Activated T-cell treated with anti-CD3 and anti-CD28 coated beads for 4 hours (primary cell): ENCODE measurements around the gene MIA3.
A peak's percentile ranks its signal among the peaks of the same experiment; 100 is the strongest.
"Not testable (repeated sequence)": the region's sequence is repeated elsewhere in the genome, so short reads cannot be mapped to it uniquely, and the experiment has no call there.

Experiments used
- DNase-seq: peaks from one replicate; pipeline ENCODE4 v3.0.0-alpha.2; 2020

The MIA3 gene

DNA sequence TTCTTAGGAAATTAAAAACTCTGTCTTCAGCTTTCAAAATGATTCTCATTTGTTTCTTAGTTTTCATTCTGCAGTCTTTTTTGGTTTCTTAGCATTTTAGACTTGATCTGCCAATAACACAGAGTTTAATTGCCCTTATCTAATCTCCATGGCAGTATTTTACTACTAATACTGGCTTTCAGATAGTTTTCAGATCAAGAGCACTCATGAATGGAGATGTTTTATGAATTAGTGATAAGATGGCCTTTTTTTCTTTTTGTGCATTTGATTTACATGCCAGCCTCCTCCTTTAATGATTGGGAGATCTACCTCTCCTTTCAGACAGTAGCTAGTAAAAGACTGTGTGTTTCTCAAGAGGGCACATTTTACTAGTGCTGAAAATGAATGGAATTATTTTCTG is 5.6 kb downstream of the MIA3 start:
- no peak for DNase-seq

GRCh38 chr1:222624214-222624613 is 6.3 kb downstream of the MIA3 start:
- no peak for DNase-seq

GRCh38 chr1:222627232-222627631 is 9.3 kb downstream of the MIA3 start:
- DNase-seq, result no peak

- no peak for DNase-seq
Observed at GRCh38 chr1:222629921-222630535, 12.1 kb downstream of the MIA3 start.

DNA sequence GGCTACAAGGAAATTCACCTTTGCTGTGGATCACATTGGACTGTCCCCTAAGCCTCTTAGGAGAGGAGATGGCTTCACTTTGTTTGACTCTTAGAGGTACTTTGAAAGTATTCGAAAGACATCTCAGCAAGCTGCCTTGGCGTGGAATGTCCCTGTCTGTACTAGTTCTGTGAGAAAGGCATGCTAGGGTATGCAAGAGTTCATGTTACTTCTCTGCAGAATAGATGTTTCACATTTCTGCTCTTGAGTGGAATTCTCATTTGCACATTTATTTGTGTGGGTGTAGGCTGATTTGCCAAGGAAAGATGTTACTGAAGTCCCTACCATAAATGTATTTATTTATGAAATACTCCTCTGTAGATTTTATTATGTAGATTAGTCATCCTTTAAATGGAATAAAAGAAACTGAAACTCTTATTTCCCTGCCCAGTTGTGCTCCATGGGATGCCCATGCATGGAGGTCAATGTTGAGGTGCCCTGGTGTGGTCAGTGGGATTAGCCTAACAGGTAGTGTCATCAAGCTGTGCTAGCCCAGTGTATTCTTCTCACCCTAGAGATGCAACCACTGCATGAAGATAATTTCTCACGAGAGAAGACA is 13.8 kb downstream of the MIA3 start:
- DNase-seq, result no peak

- DNase-seq, result no peak
Observed at GRCh38 chr1:222632749-222633148, 14.9 kb downstream of the MIA3 start.

DNA sequence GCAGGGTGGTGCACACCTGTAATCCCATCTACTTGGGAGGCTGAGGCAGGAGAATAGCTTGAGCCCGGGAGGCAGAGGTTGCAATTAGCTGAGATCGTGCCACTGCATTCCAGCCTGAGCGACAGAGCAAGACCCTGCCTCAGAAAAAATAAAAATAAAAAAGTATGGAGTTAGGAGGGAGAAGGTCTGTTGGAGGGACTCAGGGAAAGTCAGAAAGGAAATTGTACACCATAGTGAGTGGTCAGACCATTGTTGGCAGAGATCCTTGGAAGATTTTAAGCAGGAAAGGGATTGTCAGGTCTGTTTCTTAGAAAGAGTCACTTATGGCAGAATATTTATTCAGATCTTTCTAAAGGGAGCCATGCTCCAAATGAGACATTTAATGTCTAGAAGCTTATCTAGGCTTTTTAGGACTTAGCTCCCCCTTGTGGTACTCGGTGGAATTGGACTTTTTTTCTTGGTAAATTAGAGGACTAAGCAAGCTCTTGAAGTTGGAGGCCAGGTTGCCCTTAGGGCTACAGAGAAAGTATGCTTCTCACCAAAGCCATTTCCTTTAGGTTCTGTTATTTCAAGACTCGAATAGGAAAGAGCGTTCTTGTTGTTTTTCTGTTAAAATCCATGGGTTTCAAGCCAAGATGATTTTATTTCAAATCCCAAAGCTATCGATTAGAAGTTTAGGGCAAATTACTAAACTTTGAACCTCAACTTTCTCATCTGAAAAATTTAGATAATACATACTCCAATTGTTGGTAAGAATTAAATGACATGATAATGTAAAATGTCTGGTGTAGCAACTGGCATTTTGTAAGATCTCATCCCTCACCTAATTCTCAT is 16.5 kb downstream of the MIA3 start:
- peak; percentile 72 for DNase-seq

GRCh38 chr1:222641269-222641948 is 23.5 kb downstream of the MIA3 start:
- DNase-seq, result no peak

- DNase-seq, result no peak
Observed at GRCh38 chr1:222642468-222642867, 24.6 kb downstream of the MIA3 start.

GRCh38 chr1:222643606-222643937 is 25.7 kb downstream of the MIA3 start:
- no peak for DNase-seq

DNA sequence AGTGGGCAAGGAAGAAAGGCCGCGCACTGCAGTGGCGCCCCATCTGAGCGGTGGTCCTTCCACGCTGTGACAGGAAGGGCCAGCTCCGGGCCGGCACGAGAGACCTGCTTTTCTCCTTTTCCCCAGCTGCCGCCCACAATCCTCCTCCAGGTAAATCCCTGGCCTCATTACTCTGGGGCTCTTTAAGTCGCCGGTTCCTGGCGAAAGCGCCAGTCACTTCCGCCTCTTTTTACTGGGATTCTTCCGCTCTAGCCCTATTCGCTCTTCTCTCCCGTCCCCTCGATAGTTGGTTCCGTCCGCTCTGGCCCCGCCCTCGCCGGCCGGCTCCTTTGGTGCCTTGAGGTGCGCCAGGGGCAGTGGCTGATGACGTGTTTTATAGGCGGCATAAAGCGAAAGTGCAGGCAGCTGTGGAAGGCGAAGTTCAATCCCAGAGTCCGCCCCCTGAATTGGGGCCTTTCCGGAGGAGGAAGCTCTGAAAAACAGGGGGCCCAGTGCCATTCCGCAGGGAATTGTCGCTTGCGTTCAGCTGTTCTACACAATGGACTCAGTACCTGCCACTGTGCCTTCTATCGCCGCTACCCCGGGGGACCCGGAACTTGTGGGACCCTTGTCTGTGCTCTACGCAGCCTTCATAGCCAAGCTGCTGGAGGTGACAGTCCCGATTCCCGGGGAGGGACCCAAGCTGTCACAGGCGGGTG is 26.2 kb downstream of the MIA3 start:
- DNase-seq, result peak; percentile 97

DNA sequence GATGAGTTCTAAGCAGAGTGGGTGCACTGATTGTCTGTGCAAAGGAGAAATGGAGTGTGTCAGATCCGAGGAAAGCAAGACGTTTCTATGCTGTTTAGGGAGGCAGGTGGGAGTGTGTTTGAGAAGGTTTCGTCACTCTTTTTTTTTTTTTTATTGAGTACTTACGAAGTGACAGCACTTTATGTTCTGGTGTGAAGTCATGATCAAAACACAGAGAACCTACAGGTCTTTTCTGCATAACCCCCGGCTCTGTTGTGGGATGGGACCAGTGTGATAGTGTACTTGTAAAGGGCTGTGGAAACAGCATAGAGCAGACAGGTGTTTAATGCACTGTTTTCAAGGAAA is 26.7 kb downstream of the MIA3 start:
- peak; percentile 11 for DNase-seq

DNA sequence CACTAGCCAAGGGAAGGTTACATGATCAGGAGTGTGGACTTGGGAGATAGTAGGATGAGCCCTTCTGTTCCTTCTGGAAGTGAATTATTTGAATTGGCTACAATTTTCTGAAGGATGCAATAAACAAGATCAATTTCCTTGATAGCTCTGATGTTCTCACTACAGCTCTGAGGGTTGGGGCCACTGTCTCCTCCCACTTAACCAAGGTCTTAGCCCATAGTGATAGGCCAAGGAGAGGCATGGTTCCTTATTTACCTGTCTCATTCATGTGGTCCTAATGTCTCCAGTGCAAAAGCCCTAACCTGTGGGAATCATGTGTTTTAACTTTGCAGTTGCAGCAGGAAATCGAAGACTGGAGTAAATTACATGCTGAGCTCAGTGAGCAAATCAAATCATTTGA is 34.8 kb downstream of the MIA3 start:
- DNase-seq, result no peak

- DNase-seq, result no peak
Observed at GRCh38 chr1:222653178-222653827, 35.4 kb downstream of the MIA3 start.

DNA sequence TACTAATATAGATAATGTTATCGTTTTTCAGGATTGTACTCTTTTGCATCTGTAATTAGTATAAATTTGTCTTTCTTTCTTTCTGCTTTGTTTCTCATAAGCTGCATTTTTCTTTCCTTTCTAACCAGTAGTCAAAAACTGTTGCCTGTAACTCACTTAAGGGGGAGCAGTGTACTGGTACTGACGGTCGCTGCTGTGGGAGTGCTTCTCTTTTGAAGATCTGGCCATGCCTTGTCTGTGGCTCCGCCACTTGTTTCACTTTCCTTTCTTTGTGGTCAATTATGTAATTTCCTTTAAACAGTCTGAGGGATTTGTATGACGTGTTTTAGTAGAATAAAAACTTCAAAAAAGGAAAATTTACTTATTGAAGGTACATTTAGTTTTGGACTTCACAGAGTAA is 37.0 kb downstream of the MIA3 start:
- DNase-seq, result peak; percentile 54

DNA sequence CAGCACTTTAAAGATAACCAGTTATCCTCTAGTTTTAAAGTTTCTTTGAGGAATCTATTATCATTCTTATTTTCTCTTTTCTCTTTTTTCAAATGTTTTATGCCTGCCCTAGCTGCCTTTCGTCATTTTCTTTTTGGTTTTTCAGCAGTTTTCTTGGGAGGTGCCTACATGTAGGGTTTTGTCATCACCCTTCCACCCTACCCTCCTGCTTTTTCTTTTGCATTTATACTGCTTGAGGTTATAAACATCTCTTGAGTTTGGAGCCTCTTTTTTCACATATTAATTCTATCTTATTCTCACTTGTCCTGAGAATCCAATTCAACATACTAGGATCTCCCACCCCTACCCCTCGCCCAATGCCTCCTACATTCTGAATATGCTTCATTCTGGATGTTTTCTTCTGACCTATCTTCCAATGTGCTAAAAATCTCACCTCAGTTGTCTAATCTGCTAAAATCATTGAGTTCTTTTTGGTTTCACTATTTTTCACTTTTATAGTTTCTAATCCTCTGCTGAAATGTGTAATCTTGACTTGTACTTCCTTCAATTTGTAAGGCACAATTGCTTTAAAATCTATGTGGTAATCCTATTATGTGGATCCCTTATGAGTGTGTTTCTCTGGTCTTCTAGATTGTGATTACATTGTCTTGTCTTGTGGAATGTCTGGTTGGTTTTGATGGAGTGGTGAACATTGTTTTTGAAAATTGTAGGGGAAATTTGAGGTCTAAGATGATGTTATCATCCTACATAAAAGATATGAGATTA is 38.7 kb downstream of the MIA3 start:
- no peak for DNase-seq

DNA sequence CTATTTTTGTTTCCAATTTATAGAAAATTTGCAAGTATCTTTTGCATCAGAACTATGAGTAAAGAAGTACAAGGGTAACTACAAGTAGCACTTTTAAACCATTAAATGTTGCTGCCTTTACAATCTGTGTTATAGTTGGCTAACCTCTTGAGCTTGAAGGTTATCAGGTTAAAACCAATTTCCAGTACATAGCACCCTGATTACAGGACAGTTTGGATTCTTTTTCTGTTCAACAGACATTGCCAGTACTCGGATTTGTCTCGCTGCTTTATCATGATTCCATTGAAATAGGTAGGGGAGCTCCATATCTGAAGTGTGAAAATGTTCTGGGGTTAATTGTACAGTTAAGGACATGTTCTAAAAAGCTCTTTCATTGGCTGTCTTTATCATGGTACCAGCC is 40.0 kb downstream of the MIA3 start:
- DNase-seq, result no peak

DNA sequence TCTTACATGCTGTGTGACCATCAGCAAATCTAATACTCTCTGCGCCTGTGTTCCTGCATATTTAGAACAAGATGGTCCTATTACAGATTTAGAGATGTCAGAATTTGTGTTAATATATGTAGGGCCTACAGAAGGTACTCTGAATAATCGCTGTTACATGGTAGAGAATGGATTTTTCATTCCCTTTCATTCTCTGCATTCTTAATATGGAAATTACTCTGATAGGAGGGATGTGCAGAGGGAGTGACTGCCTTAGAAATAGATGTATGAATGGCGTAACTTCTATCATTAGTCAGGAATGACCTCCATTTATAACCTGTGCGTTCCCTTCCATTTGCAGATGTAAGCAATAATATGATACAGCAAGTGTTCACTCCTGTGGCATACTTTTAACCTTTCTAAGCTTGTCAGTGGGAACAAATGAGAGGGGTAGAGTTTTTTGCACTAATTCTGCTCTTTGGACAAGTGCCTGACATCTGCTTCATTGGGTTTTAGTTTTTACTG is 45.6 kb downstream of the MIA3 start:
- no peak for DNase-seq

- DNase-seq, result no peak
Observed at GRCh38 chr1:222665964-222666363, 48.1 kb downstream of the MIA3 start.

DNA sequence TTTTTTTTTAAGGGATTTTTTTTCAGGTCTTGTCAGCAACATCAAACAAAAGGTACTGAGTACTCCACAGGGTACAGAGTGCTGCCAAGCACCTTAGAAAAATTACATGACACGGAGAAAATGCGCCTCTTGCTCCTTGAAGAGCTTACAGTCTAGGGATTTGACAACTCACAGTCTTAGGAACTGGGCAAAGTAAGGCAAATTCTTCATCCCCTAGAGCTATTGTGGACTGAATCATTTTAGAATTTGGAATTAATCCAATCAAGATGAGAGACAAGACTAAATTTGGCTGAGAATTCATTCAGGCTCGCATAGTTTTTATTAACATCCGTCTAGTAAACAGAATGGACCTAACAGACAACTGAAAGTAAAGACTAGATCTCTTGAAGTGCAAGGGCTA is 50.3 kb downstream of the MIA3 start:
- DNase-seq, result not testable (repeated sequence)

DNA sequence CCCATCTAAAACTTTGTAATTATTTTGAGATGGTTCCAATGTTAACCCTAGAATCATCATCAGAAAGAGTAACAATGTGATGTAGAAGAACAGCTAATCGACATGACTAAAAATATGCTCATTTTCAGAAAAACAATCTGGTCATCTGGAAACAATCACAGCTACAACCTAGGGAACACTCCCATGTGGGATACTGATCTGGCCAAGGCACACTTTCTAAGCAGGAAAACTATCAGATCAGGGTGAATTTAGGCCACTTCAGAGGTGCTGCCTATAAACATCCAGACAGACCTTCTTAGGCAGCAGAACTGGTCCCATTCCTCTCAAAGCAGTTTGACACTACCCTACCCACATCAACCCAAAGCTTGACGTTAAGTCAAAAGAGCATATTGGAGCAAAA is 51.2 kb downstream of the MIA3 start:
- DNase-seq, result not testable (repeated sequence)

DNA sequence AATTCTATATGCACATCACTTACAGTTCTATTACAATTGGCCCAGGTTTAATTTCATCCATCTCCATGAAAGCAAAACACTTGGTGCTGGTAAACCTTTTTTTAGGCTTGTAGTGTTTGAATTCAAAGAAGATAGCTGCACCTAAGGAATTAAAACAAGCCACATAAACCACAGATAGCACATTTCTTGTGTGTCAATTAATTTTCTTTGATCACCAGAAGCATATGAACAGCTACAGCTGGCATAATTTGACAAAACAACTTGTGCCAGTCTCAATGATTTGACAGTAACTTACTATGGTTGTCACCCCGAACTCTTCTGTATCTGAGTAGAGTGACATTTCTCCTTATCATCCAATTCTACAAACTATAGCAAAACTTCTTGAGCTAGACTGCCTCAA is 52.2 kb downstream of the MIA3 start:
- DNase-seq, result no peak
